ENCODE measurements around the gene TAMM41.

The TAMM41 gene

GRCh38 chr3:11847607-11848006, 922 bp upstream of the TAMM41 start:
- no peak for DNase-seq (ENCODE audit: low read depth)
- H3K4me3 ChIP-seq (ENCODE audit: low read depth, low read length) = no peak overlapping the region
- no peak for TF ChIP-seq CTCF (IDR thresholded peaks at IDR 0.05; ENCODE audit: insufficient read depth, low read depth, low read length, missing control alignments)

GRCh38 chr3:11845651-11846050, 1.0 kb downstream of the TAMM41 start:
- TF ChIP-seq CTCF (IDR thresholded peaks at IDR 0.05; ENCODE audit: insufficient read depth, low read depth, low read length, missing control alignments) = no peak
- peak overlapping the region; percentile 83 for H3K4me3 ChIP-seq (ENCODE audit: low read depth, low read length)
- DNase-seq (ENCODE audit: low read depth) = peak; percentile 30

DNA sequence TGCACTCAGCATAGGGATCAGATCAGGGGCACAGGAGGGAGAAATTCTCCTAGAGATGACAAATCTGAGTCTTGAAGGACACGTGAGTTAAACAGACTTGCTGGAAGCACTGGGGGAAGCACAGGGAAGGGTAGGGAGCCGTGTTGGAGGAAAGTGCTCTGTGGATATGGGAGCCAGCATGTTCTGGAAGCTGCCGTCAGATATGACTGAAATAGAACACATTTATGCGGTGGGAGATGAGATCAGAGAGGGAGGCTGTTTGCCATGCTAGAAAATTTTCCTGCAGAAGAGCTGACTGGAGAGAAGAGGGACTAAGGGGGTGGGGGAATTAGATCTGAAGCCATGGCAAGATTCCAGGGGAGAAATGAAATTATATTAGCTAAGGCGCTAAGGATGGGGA, 1.8 kb downstream of the TAMM41 start:
- TF ChIP-seq CTCF (IDR thresholded peaks at IDR 0.05; ENCODE audit: insufficient read depth, low read depth, low read length, missing control alignments) = no peak
- peak overlapping the region; percentile 83; the same call in 1 of the 2 replicates for H3K4me3 ChIP-seq (ENCODE audit: low read depth, low read length)
- no peak for DNase-seq (ENCODE audit: low read depth)

DNA sequence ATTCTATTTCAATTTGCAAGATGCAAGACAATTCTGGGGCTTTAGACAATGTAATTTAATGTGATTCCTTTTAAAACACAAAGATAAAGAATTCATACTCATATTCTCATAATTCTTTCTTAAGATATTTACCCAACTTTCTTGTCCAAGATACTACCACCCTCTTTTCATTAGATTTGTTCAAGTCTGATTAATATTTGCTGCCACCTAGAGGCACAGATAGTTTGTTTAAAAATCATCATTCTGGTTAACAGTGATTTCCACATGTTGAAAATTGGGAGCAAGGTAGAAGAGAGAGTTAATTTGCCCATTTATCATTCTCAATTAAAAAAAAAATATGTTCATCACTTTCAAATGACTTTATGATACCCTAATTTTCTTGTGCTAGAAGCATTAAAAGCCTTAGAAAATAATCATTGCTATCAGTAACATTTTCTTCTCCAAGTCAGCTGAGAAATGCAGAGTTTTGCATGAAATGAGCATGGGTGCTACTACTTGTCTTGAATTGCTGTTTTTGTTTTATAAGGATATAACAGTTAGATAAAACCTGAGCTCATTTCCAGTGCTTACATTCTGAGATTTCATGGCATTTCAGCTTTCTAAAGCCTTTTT, 11.6 kb downstream of the TAMM41 start:
- no peak for DNase-seq (ENCODE audit: low read depth)
- no peak overlapping the region for H3K4me3 ChIP-seq (ENCODE audit: low read depth, low read length)
- peak; percentile 21 for TF ChIP-seq CTCF (IDR thresholded peaks at IDR 0.05; ENCODE audit: insufficient read depth, low read depth, low read length, missing control alignments)

DNA sequence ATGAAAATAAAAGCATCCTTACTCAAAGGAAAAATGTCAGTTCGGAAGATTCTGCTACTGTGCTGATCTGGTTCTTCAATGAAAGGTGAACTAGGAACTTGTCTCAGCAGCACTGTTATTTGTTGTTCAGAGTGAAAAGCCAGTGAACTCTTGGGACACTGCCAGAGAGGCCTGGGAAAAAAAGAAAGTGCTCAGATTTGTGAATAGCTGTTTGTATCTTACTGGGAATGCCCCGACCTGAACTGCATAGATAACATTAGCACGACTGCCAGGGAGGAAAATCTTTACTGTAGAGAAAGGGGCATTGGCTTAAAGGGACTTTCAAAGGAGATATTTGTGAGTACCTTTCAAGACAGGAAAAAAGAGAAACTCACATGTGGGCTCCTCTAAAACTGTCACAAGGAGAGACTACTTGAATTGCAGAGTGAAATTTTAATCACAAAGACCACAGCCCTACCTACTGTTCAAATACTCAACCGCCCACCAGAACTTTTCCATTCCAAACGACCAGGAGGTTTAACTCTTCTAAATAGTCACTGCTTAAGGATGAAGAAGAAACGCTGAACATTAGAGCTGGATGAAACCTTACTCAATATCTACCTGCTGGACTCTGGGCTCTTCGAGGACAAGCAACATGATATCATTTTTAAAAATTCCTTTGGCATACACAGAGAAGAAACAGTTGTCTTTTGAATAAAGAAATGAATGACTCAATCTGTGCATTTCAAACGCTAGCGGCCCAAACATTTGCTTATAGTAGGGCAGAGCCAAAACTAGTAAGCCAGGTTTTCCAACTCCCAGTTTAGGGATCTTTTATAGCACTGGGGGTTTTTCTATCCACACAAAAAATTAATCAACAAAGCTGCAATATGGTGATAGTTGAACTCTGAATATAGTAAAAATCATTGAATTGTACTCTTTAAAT, 13.4 kb downstream of the TAMM41 start:
- H3K4me3 ChIP-seq (ENCODE audit: low read depth, low read length) = no peak overlapping the region
- no peak for DNase-seq (ENCODE audit: low read depth)
- TF ChIP-seq CTCF (IDR thresholded peaks at IDR 0.05; ENCODE audit: insufficient read depth, low read depth, low read length, missing control alignments) = no peak

- H3K4me3 ChIP-seq (ENCODE audit: low read depth, low read length) = no peak overlapping the region
- DNase-seq (ENCODE audit: low read depth) = no peak
- TF ChIP-seq CTCF (IDR thresholded peaks at IDR 0.05; ENCODE audit: insufficient read depth, low read depth, low read length, missing control alignments) = no peak
Measured at GRCh38 chr3:11829416-11829815, 17.3 kb downstream of the TAMM41 start.

Measured in GM12865 (cell line).